ENCODE data around the gene LMX1B.

GRCh38 chr9:126676685-126677143, 63.0 kb downstream of the LMX1B start:
- TF ChIP-seq TAF1 (IDR thresholded peaks at IDR 0.05; ENCODE audit: borderline replicate concordance, insufficient read depth, low read length), result no peak
- no peak for TF ChIP-seq SIN3A (IDR thresholded peaks at IDR 0.05; ENCODE audit: borderline replicate concordance, insufficient read depth, low read length)
- no peak for TF ChIP-seq POLR2AphosphoS5 (IDR thresholded peaks at IDR 0.05; ENCODE audit: low read depth, low read length)
- TF ChIP-seq, protein P1, sequence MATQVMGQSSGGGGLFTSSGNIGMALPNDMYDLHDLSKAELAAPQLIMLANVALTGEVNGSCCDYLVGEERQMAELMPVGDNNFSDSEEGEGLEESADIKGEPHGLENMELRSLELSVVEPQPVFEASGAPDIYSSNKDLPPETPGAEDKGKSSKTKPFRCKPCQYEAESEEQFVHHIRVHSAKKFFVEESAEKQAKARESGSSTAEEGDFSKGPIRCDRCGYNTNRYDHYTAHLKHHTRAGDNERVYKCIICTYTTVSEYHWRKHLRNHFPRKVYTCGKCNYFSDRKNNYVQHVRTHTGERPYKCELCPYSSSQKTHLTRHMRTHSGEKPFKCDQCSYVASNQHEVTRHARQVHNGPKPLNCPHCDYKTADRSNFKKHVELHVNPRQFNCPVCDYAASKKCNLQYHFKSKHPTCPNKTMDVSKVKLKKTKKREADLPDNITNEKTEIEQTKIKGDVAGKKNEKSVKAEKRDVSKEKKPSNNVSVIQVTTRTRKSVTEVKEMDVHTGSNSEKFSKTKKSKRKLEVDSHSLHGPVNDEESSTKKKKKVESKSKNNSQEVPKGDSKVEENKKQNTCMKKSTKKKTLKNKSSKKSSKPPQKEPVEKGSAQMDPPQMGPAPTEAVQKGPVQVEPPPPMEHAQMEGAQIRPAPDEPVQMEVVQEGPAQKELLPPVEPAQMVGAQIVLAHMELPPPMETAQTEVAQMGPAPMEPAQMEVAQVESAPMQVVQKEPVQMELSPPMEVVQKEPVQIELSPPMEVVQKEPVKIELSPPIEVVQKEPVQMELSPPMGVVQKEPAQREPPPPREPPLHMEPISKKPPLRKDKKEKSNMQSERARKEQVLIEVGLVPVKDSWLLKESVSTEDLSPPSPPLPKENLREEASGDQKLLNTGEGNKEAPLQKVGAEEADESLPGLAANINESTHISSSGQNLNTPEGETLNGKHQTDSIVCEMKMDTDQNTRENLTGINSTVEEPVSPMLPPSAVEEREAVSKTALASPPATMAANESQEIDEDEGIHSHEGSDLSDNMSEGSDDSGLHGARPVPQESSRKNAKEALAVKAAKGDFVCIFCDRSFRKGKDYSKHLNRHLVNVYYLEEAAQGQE (IDR thresholded peaks at IDR 0.05; ENCODE audit: insufficient read depth in 1 of 2, low read depth in 2 of 2, low read length in 2 of 2), result no peak

Data from PFSK-1 (cell line).